H9 (cell line): ENCODE results near the gene NCBP2L. TPM values are rescaled to one million over a fixed set of nuclear protein-coding genes. Genes with fewer than 3 reads are reported as not detected.

Source experiments
- DNase-seq: peaks from one replicate; pipeline ENCODE4 v3.0.0-alpha.2; 2017
- H2AFZ ChIP-seq: one replicate; pipeline ENCODE4 v1.6.1; 2013; ENCODE audit warnings: mild to moderate bottlenecking, low read length, control low read depth, moderate library complexity
- H2AK5ac ChIP-seq: 2 replicates; pipeline ENCODE4 v1.6.1; 2013; ENCODE audit warnings: low read length, control low read depth, mixed read lengths; ENCODE audit not compliant: insufficient read length
- H2BK120ac ChIP-seq: one replicate; pipeline ENCODE4 v1.6.1; 2013; ENCODE audit warnings: low read depth, mild to moderate bottlenecking, low read length, control low read depth, inconsistent platforms; ENCODE audit not compliant: poor library complexity, severe bottlenecking
- H2BK12ac ChIP-seq: 2 replicates; pipeline ENCODE4 v1.6.1; 2013; ENCODE audit warnings: low read length, control low read depth, mixed read lengths, low read depth; ENCODE audit not compliant: insufficient read length
- H2BK15ac ChIP-seq: 2 replicates; pipeline ENCODE4 v1.6.1; 2013; ENCODE audit warnings: low read depth, low read length, control low read depth
- H2BK20ac ChIP-seq: one replicate; pipeline ENCODE4 v1.6.1; 2013; ENCODE audit warnings: low read depth, mild to moderate bottlenecking, low read length, control low read depth, inconsistent platforms; ENCODE audit not compliant: poor library complexity, severe bottlenecking
- H2BK5ac ChIP-seq: 2 replicates; pipeline ENCODE4 v1.6.1; 2013; ENCODE audit warnings: low read length, control low read depth, mixed read lengths; ENCODE audit not compliant: insufficient read length
- H3K14ac ChIP-seq: 2 replicates; pipeline ENCODE4 v1.6.1; 2013; ENCODE audit warnings: low read length, control low read depth; ENCODE audit not compliant: insufficient read depth
- H3K18ac ChIP-seq: 2 replicates; pipeline ENCODE4 v1.6.1; 2013; ENCODE audit warnings: low read depth, mild to moderate bottlenecking, mixed read lengths, low read length, control low read depth; ENCODE audit not compliant: insufficient read length
- H3K23ac ChIP-seq: 2 replicates; pipeline ENCODE4 v1.6.1; 2013; ENCODE audit warnings: low read length, control low read depth, mixed read lengths, low read depth; ENCODE audit not compliant: insufficient read length
- H3K23me2 ChIP-seq: 2 replicates; pipeline ENCODE4 v1.6.1; 2013; ENCODE audit warnings: low read depth, mild to moderate bottlenecking, mixed read lengths, low read length, control low read depth; ENCODE audit not compliant: insufficient read length, poor library complexity, severe bottlenecking
- H3K27ac ChIP-seq: 2 replicates; pipeline ENCODE4 v1.5.1; 2013; ENCODE audit warnings: low read length, control low read depth, mixed read lengths, low read depth; ENCODE audit not compliant: insufficient read length
- H3K27me3 ChIP-seq: 2 replicates; pipeline ENCODE4 v1.6.1; 2013; ENCODE audit warnings: low read length, control low read depth, inconsistent platforms; ENCODE audit not compliant: insufficient read depth
- H3K4ac ChIP-seq: 2 replicates; pipeline ENCODE4 v1.6.1; 2013; ENCODE audit warnings: low read depth, mild to moderate bottlenecking, control low read depth, inconsistent platforms, low read length, moderate library complexity
- H3K4me1 ChIP-seq: 2 replicates; pipeline ENCODE4 v1.6.1; 2013; ENCODE audit warnings: low read length, control low read depth, inconsistent platforms; ENCODE audit not compliant: insufficient read depth
- H3K4me2 ChIP-seq: 2 replicates; pipeline ENCODE4 v1.6.1; 2013; ENCODE audit warnings: low read length, control low read depth, mixed read lengths; ENCODE audit not compliant: insufficient read length, insufficient read depth
- H3K56ac ChIP-seq: 2 replicates; pipeline ENCODE4 v1.6.1; 2013; ENCODE audit warnings: low read depth, mild to moderate bottlenecking, mixed read lengths, low read length, control low read depth; ENCODE audit not compliant: insufficient read length
- H3K79me1 ChIP-seq: 2 replicates; pipeline ENCODE4 v1.6.1; 2013; ENCODE audit warnings: low read depth, mild to moderate bottlenecking, moderate library complexity, low read length, control low read depth, inconsistent platforms; ENCODE audit not compliant: insufficient read depth, poor library complexity, severe bottlenecking
- H3K79me2 ChIP-seq: 2 replicates; pipeline ENCODE4 v1.6.1; 2013; ENCODE audit warnings: low read length, control low read depth, inconsistent platforms; ENCODE audit not compliant: insufficient read depth
- H3K9ac ChIP-seq: 2 replicates; pipeline ENCODE4 v1.6.1; 2013; ENCODE audit warnings: low read length, control low read depth, mixed read lengths; ENCODE audit not compliant: insufficient read length; ENCODE audit errors: extremely low read depth
- H3K9me3 ChIP-seq: one replicate; pipeline ENCODE4 v1.6.1; 2013; ENCODE audit warnings: low read depth, low read length, inconsistent platforms; ENCODE audit not compliant: control insufficient read depth
- H3T11ph ChIP-seq: one replicate; pipeline ENCODE4 v1.6.1; 2013; ENCODE audit warnings: mild to moderate bottlenecking, low read length, control low read depth, inconsistent platforms
- H4K20me1 ChIP-seq: one replicate; pipeline ENCODE4 v1.6.1; 2013; ENCODE audit not compliant: control insufficient read depth, insufficient read length, insufficient read depth
- H4K5ac ChIP-seq: 2 replicates; pipeline ENCODE4 v1.6.1; 2013; ENCODE audit warnings: low read depth, mild to moderate bottlenecking, mixed read lengths, low read length, control low read depth; ENCODE audit not compliant: insufficient read length
- H4K8ac ChIP-seq: replicated peaks from 2 replicates; pipeline ENCODE4 v1.6.1; 2013; ENCODE audit warnings: low read length, control low read depth, mixed read lengths, low read depth; ENCODE audit not compliant: insufficient read length
- H4K91ac ChIP-seq: 2 replicates; pipeline ENCODE4 v1.6.1; 2013; ENCODE audit warnings: low read depth, mild to moderate bottlenecking, moderate library complexity, mixed read lengths, low read length, control low read depth; ENCODE audit not compliant: insufficient read length
- H3K27ac Mint-ChIP-seq, 3 experiments: 2 replicates in 2 of 3; 3 replicates in 1 of 3; pipeline ENCODE4 v1.8.0; 2020 to 2021; ENCODE audit warnings: mixed read lengths in 3 of 3, mild to moderate bottlenecking in 1 of 3, moderate library complexity in 1 of 3
- H3K27me3 Mint-ChIP-seq: 2 replicates; pipeline ENCODE4 v1.8.0; 2021; ENCODE audit warnings: low read depth, mild to moderate bottlenecking, moderate library complexity, mixed read lengths
- H3K36me3 Mint-ChIP-seq, 3 experiments: 2 replicates in 2 of 3; 3 replicates in 1 of 3; pipeline ENCODE4 v1.8.0; 2020 to 2021; ENCODE audit warnings: low read depth in 3 of 3, mixed read lengths in 3 of 3; ENCODE audit not compliant: insufficient read depth in 1 of 3
- H3K4me1 Mint-ChIP-seq, 2 experiments: 2 replicates each; pipeline ENCODE4 v1.8.0; 2020; ENCODE audit warnings: mixed read lengths in 2 of 2
- H3K4me3 Mint-ChIP-seq, 2 experiments: 2 replicates in 1 of 2; 3 replicates in 1 of 2; pipeline ENCODE4 v1.8.0; 2020 to 2021; ENCODE audit warnings: mild to moderate bottlenecking in 2 of 2, mixed read lengths in 2 of 2, moderate library complexity in 1 of 2
- H3K9me3 Mint-ChIP-seq, 2 experiments: 2 replicates in 1 of 2; 3 replicates in 1 of 2; pipeline ENCODE4 v1.8.0; 2020; ENCODE audit warnings: mild to moderate bottlenecking in 2 of 2, mixed read lengths in 2 of 2, moderate library complexity in 1 of 2
- WGBS: extraction: QIAGEN DNeasy Blood & Tissue Kit; methylation state at CpG from one replicate; pipeline ENCODE4 v1.1.7; 2013; ENCODE audit warnings: missing lambda C conversion rate, low lambda C conversion rate, mixed read lengths; ENCODE audit not compliant: insufficient read length; ENCODE audit errors: extremely low coverage; 5-methylcytosine and 5-hydroxymethylcytosine counted together
- total RNA-seq: library from RNA; stranded (reverse); gene quantifications from 2 replicates; pipeline ENCODE4 v1.2.1, GENCODE V29; 2021
- TF ChIP-seq, protein P1 (sequence below): fragments of 200-600 bp; sonication (generic); conservative IDR thresholded peaks from 3 replicates; pipeline ENCODE4 v1.8.0; 2021; ENCODE audit warnings: antibody characterized with exemption, mild to moderate bottlenecking

NCBP2L gene
- total RNA-seq, 1 experiment from 2014 or later, result not detected

DNA sequence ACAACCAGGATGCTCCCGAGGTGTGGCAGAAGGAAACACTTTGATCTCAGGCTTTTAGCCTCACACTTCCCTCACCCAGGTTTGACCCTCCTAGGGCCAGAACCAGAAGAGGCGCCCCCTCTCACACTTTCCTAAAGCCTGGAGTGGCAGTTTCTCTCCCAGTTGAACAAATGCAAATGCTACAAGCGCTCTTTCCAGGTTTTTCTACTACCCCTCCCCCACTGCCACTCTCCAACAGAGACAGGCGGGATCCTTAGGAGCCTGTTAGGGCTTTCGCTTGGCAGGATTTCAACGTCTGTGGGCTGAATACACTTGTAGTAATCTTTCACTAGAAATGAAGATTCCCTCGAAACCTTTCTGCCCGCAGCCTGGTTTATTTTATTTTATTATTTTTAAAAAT is 4.3 kb upstream of the NCBP2L start:
- Mint-ChIP-seq H3K9me3 (peaks cover 0 to 30% of the 10 kb centered on the region in 2 experiments; a peak in 2 of 5 replicates), H3K4me3 (no peak overlapping the region), H3K4me1 (peaks cover 16 to 31% of the 10 kb centered on the region in 2 experiments), H3K27ac (no peak overlapping the region), H3K36me3 (no peaks in the 10 kb centered on the region; a peak in 1 of 7 replicates), H3K27me3 (peaks cover 45% of the 10 kb centered on the region)
- H3K4me2 ChIP-seq, result peak overlapping the region; percentile 22
- H3K56ac ChIP-seq, result no peak overlapping the region
- no peak overlapping the region for H3K4ac ChIP-seq
- no CpG with 5 or more reads among the region's 8 CpGs for WGBS
- H4K5ac ChIP-seq, result no peak overlapping the region
- H3K79me1 ChIP-seq, result no peaks in the 10 kb centered on the region
- no peak overlapping the region for H2BK20ac ChIP-seq
- no peak overlapping the region for H2AK5ac ChIP-seq
- DNase-seq, result peak; percentile 59
- no peak overlapping the region for H3K14ac ChIP-seq
- peaks cover 6% of the 10 kb centered on the region; the same call in 1 of the 2 replicates for H3K4me1 ChIP-seq
- no peak overlapping the region for H3K18ac ChIP-seq
- H2BK15ac ChIP-seq, result no peak overlapping the region
- H3K27ac ChIP-seq, result no peak overlapping the region
- no peak overlapping the region for H2BK120ac ChIP-seq
- no peaks in the 10 kb centered on the region for H4K20me1 ChIP-seq
- peaks cover 7% of the 10 kb centered on the region for H3K23me2 ChIP-seq
- H3K79me2 ChIP-seq, result no peaks in the 10 kb centered on the region
- no peak overlapping the region for H3T11ph ChIP-seq
- no peak overlapping the region for H3K23ac ChIP-seq
- H3K9me3 ChIP-seq, result no peaks in the 10 kb centered on the region
- no peak overlapping the region for H2AFZ ChIP-seq
- TF ChIP-seq, protein P1, sequence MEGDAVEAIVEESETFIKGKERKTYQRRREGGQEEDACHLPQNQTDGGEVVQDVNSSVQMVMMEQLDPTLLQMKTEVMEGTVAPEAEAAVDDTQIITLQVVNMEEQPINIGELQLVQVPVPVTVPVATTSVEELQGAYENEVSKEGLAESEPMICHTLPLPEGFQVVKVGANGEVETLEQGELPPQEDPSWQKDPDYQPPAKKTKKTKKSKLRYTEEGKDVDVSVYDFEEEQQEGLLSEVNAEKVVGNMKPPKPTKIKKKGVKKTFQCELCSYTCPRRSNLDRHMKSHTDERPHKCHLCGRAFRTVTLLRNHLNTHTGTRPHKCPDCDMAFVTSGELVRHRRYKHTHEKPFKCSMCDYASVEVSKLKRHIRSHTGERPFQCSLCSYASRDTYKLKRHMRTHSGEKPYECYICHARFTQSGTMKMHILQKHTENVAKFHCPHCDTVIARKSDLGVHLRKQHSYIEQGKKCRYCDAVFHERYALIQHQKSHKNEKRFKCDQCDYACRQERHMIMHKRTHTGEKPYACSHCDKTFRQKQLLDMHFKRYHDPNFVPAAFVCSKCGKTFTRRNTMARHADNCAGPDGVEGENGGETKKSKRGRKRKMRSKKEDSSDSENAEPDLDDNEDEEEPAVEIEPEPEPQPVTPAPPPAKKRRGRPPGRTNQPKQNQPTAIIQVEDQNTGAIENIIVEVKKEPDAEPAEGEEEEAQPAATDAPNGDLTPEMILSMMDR, result no peak
- H3K27me3 ChIP-seq, result peaks cover 17% of the 10 kb centered on the region
- H2BK5ac ChIP-seq, result no peak overlapping the region
- no peak overlapping the region for H2BK12ac ChIP-seq
- no peak overlapping the region for H4K91ac ChIP-seq
- no peak overlapping the region for H4K8ac ChIP-seq
- no peak overlapping the region for H3K9ac ChIP-seq
